Gastroesophageal sphincter (tissue), 3 donors: ENCODE measurements around the gene GGT6.

Experiments
- CTCF ChIP-seq, 4 experiments: fragments of 200-600 bp in 2 of 4; fragments of 450-650 bp in 2 of 4; sonication (generic) in 1 of 4; IDR thresholded peaks; one replicate each; pipeline ENCODE4 v1.5.1; 2017 to 2019; ENCODE audit warnings: antibody characterized with exemption in 4 of 4, mild to moderate bottlenecking in 2 of 4, moderate library complexity in 2 of 4
- POLR2A ChIP-seq, 2 donors: fragments of 450-650 bp; IDR thresholded peaks; one replicate each; pipeline ENCODE4 v1.6.1; 2017; ENCODE audit warnings: antibody characterized with exemption in 2 of 2, mild to moderate bottlenecking in 2 of 2, moderate library complexity in 1 of 2
- POLR2AphosphoS5 ChIP-seq: sonication (generic); formaldehyde crosslinking; IDR thresholded peaks from one replicate; pipeline ENCODE4 v1.6.1; 2017; ENCODE audit warnings: antibody characterized with exemption

GRCh38 chr17:4543557-4544026 is 16.8 kb downstream of the GGT6 start:
- TF ChIP-seq CTCF (IDR thresholded peaks at IDR 0.05), result no peak
- TF ChIP-seq POLR2AphosphoS5, result no peak
- TF ChIP-seq POLR2A (IDR thresholded peaks at IDR 0.05), result no peak
